Brain microvascular endothelial cell (primary cell): ENCODE results near the gene AASDH.
A peak's percentile ranks its signal among the peaks of the same experiment; 100 is the strongest.

ENCODE experiments used
- DNase-seq: peaks from one replicate; pipeline ENCODE4 v3.0.0-alpha.2; 2020
- H3K27ac ChIP-seq: fragments of 250-450 bp; sonication (Bioruptor Pico); 2 replicates; pipeline ENCODE4 v1.5.1; 2020; ENCODE audit warnings: mild to moderate bottlenecking, moderate library complexity
- H3K27me3 ChIP-seq: fragments of 250-450 bp; sonication (Bioruptor Pico); replicated peaks from 2 replicates; pipeline ENCODE4 v1.5.1; 2020; ENCODE audit warnings: mild to moderate bottlenecking
- H3K36me3 ChIP-seq: fragments of 250-450 bp; sonication (Bioruptor Pico); replicated peaks from 2 replicates; pipeline ENCODE4 v1.5.1; 2020; ENCODE audit warnings: mild to moderate bottlenecking
- H3K4me3 ChIP-seq: 2 replicates; pipeline ENCODE4 v1.5.1; 2011; ENCODE audit warnings: low read depth, mild to moderate bottlenecking, control low read depth, low read length, moderate library complexity
- CTCF ChIP-seq: IDR thresholded peaks from 2 replicates; pipeline ENCODE4 v1.5.1; 2011; ENCODE audit warnings: low read depth, mild to moderate bottlenecking, moderate library complexity, low read length, control low read depth, inconsistent platforms; ENCODE audit errors: missing control alignments
- in situ Hi-C: cut with HindIII; loops from 2 replicates; pipeline ENCODE4 v1.10.0; 2017; ENCODE audit warnings: low sequenced_read_pairs, low pct_ligation_motif_present

AASDH gene

GRCh38 chr4:56387023-56388001 lies at the start of gene AASDH:
TSS of gene AASDH (minus strand) at chr4:56387491. CDS start at chr4:56384299, 3,192 bp downstream.
- Histone ChIP-seq H3K27me3 (no peaks in the 10 kb centered on the region), H3K27ac (peak within 1 kb of the TSS; percentile 93), H3K36me3 (no peaks in the 10 kb centered on the region), H3K4me3 (peak within 1 kb of the TSS; percentile 83)
- TF ChIP-seq CTCF: no peak
- peak; percentile 95 for DNase-seq
- in situ Hi-C loops: no loop called here

- no peak for TF ChIP-seq CTCF
- Histone ChIP-seq H3K27ac (peak within 1 kb of the TSS; percentile 69), H3K36me3 (no peaks in the 10 kb centered on the region), H3K4me3 (peak within 1 kb of the TSS; percentile 90), H3K27me3 (no peaks in the 10 kb centered on the region)
- peak; percentile 97 for DNase-seq
- in situ Hi-C loops: no loop called here
Observed at GRCh38 chr4:56435140-56435926, 48.0 kb upstream of the AASDH start, which contains the start of gene PPAT. TSS of gene PPAT (minus strand) at chr4:56435615. CDS start at chr4:56435477, 138 bp downstream.

GRCh38 chr4:56434599-56435139 lies 47.4 kb upstream of the AASDH start:
- DNase-seq: peak; percentile 66
- peak overlapping the region; percentile 90 for H3K4me3 ChIP-seq
- no peaks in the 10 kb centered on the region for H3K36me3 ChIP-seq
- peak overlapping the region; percentile 69 for H3K27ac ChIP-seq
- no peak for TF ChIP-seq CTCF
- no peaks in the 10 kb centered on the region for H3K27me3 ChIP-seq
- in situ Hi-C loops: no loop called here

- H3K27ac ChIP-seq: no peak overlapping the region
- H3K4me3 ChIP-seq: no peak overlapping the region
- H3K36me3 ChIP-seq: no peaks in the 10 kb centered on the region
- no peak for DNase-seq
- TF ChIP-seq CTCF: no peak
- no peaks in the 10 kb centered on the region for H3K27me3 ChIP-seq
- in situ Hi-C loops: no loop called here
Observed at GRCh38 chr4:56433280-56433679, 46.0 kb upstream of the AASDH start.

- H3K27ac ChIP-seq: no peak overlapping the region
- no peak for DNase-seq
- H3K4me3 ChIP-seq: no peak overlapping the region
- in situ Hi-C loops: no loop called here
- H3K36me3 ChIP-seq: no peaks in the 10 kb centered on the region
- H3K27me3 ChIP-seq: no peaks in the 10 kb centered on the region
- TF ChIP-seq CTCF: no peak
Observed at GRCh38 chr4:56430203-56430602, 42.9 kb upstream of the AASDH start.
